Subcutaneous adipose tissue (tissue), 4 donors: ENCODE measurements around the gene LPO. TPM values are rescaled to one million over a fixed set of nuclear protein-coding genes. Genes with fewer than 3 reads are reported as not detected.

Source experiments
- total RNA-seq, 4 donors: library from RNA; depleted of rRNA; stranded (reverse); fragments of >200 nt; gene quantifications; one replicate each; pipeline ENCODE4 v1.1.0, GENCODE V29; 2016
- TF ChIP-seq, protein P1 (sequence below): fragments of 450-650 bp; IDR thresholded peaks from one replicate; pipeline ENCODE4 v1.5.1; 2016; ENCODE audit warnings: low read depth, mild to moderate bottlenecking, control low read depth, antibody characterized with exemption, moderate library complexity

LPO gene
- total RNA-seq, 4 donors from 2014 or later: not detected

DNA sequence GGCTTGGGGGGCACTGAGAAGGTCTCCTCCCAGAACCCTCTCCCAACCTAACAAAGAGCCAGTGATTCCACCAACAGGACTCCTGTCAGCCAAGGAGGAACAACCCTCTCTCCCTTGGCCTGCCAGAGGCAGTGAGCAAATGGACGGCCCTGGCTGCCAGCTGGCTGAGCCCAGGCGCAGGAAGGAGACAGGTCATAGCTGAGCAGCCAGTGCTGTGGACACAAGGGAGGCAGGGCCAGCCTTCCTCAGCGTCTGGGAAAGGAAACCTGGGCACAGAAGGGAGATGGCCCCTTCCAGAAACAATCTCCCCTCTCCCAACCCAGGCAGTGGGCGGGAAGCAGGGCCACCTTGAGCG is 40.3 kb downstream of the LPO start:
- TF ChIP-seq, protein P1, sequence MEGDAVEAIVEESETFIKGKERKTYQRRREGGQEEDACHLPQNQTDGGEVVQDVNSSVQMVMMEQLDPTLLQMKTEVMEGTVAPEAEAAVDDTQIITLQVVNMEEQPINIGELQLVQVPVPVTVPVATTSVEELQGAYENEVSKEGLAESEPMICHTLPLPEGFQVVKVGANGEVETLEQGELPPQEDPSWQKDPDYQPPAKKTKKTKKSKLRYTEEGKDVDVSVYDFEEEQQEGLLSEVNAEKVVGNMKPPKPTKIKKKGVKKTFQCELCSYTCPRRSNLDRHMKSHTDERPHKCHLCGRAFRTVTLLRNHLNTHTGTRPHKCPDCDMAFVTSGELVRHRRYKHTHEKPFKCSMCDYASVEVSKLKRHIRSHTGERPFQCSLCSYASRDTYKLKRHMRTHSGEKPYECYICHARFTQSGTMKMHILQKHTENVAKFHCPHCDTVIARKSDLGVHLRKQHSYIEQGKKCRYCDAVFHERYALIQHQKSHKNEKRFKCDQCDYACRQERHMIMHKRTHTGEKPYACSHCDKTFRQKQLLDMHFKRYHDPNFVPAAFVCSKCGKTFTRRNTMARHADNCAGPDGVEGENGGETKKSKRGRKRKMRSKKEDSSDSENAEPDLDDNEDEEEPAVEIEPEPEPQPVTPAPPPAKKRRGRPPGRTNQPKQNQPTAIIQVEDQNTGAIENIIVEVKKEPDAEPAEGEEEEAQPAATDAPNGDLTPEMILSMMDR: no peak

DNA sequence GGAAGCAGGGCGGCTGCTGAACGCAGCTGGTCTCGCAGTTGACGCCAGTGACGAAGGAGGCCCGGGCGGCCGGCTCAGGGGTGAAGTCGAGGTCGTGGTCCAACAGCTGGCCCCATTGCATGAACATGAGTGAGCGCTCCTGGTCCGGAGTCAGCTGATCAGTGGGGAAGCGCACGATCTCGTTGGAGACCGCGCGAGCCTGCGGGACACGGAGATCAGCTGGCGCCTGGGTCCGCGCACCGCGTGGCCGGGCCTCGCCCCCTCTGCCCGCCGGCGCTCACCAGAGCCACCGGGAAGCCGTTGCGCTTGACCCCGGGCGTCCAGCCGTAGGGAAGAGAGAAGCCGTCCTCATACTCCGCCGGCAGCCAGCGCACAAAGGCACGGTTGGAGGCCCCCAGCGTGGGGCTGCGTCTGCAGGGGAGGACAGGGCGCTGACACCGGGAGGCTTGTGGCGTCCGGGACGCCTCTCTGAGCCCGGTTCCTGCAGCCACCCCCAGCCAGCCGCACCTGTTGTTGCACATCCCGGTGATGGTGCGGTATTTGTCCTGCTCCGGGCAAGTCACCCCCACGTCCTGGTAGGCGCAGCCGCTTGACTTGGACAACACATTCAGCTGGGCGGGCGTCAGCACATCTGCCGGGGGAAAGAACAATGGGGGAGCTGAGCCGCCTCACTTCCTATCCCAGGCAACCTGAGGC is 40.8 kb downstream of the LPO start:
- TF ChIP-seq, protein P1: no peak

GRCh38 chr17:58279736-58280479 is 41.5 kb downstream of the LPO start:
- TF ChIP-seq, protein P1: no peak

GRCh38 chr17:58280480-58281217 is 42.3 kb downstream of the LPO start, which contains the start of gene MPO:
Gene MPO, minus strand, starts transcription at chr17:58280935. Its CDS starts 177 bp downstream, at chr17:58280758.
- TF ChIP-seq, protein P1: no peak

DNA sequence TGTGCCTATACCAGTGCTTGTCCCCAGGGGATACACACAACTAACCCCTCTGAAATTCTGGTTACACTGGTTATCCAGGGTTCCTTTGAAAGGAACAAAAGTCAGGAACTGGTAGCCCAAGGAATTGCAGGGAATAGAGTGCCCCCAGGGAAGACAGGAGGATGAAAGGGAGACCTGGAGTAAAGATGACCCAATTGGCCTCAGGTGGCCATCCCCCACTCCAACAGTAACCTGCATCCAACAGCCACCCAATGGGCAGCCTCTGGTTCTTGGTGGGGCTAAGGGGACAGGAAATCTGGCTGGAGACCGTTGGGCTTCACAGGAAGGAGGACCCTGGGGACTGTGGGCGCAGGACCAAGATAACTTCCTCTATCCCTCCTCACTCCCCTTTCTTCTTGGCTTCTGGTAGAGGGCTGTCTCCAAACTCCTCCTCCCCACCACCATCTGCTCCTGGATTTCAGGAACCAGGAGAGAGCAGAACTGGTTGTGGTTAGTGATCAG is 43.2 kb downstream of the LPO start:
- TF ChIP-seq, protein P1: no peak

DNA sequence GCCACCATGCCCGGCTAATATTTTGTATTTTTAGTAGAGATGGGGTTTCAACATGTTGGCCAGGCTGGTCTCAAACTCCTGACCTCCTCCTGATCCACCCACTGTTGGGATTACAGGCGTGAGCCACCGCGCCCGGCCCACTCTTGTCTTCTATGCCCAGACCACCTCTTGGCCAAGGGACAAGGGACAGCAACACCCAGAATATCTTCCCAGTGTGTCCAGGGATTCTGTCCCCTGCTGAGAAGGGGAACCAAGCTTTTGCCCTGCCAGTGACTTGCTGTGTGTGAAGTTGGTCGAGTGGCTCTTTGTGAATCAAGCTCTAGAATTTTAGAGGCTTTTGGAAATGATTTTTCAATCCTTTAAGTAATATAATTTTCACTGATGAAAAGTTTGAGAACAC is 44.1 kb downstream of the LPO start:
- TF ChIP-seq, protein P1: no peak
